UCSD-AML1 (cell line): ENCODE results near the gene MET.
"Not testable (repeated sequence)": the region's sequence is repeated elsewhere in the genome, so short reads cannot be mapped to it uniquely, and the experiment has no call there.

Experiments used
- DNase-seq: peaks from one replicate; lab custom pipeline; 2025; ENCODE audit not compliant: unreplicated experiment; lab: John Stamatoyannopoulos, UW

MET gene

GRCh38 chr7:116726713-116727431 is 54.9 kb downstream of the MET start:
- DNase-seq, result no peak

- no peak for DNase-seq
These were observed 55.5 kb downstream of the MET start for GRCh38 chr7:116727432-116728009.

- DNase-seq, result no peak
These were observed 56.4 kb downstream of the MET start for GRCh38 chr7:116728413-116728812.

DNA sequence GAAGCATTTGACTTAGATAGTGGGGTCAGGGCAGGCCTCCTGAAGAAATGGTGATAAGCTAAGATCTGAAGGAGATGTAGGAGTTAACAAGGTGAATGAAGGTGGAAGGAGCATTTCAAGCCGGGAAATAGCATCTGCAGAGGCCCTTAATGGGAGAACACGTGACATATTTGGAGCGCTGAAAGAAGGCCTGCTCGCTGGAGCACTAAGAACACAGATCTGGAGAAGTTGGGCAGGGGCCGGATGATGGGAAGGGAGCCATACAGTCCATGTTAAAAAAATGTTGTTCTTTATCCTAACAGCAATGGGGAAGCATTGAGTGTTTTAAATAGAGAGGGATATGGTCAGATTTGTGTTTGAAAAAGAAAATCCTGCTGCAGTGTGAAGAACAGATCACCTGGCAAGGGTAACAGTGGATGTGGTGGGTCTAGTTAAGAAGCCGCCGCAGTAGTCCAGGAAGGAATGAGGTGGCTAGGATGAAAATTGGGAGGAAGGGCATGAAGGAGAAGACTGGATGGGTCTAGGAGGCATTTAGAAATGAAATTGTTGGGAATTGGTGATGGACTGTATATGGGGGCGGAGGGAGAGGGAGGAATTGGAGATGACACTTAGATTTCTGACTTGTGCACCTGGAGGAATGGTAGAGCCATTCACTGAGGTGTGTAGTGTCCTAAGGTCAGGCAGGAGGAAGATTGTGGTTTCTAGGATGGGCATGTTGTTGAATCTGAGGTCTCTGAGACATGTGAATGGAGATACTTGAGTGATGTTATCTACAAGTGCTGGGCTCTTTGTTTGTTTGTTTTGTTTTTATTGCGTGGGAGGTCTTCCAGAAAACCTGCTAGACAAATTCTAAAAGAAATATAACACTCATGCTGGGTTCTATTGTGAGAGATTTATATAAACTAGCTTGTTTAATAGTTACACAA is 58.4 kb downstream of the MET start:
- no peak for DNase-seq

GRCh38 chr7:116731023-116731395 is 59.0 kb downstream of the MET start:
- DNase-seq, result no peak

GRCh38 chr7:116731445-116732335 is 59.7 kb downstream of the MET start:
- no peak for DNase-seq

DNA sequence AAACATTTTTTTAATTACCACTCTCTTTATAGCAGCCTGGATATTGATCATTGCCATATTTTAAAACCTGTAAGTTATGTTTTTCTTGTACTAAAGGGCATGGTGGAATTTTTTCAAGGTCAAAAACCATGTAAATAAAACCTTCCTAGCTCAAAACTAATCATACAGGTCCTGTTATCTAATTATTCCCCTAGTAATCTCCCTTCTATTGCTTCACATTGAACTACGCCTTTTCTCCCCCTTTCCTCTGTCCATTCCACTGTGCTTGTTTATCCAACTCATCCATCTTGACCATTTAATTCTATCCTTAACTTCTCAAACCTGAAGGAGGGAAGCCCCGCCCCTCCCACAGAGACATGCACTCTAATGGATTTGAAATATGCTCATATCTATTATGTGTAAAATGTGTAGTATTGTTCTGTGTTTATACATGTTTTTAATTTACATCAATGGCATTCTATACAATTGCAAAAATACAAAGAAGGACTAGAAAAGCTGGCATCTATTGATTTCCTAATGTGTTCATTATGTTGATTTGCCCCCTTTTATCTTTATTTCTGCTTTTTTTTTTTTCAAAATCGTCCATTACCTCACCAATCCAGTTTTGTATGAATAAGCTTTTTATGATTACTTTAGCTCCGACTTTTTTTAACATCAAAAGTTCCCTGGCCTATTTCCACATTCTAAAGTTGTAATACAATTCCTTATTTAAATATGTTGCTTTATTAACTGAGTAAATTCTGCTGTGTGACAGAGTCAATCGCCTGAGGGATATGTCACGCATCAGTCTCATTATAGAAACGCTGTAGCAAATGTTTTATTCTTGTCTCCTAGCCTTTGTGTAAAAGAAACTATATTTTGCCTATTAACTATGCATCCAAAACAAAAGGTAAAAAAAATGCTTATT is 61.0 kb downstream of the MET start:
- DNase-seq, result no peak

- no peak for DNase-seq
These were observed 62.1 kb downstream of the MET start for GRCh38 chr7:116733924-116734580.

- DNase-seq, result no peak
These were observed 62.7 kb downstream of the MET start for GRCh38 chr7:116734710-116735109.

DNA sequence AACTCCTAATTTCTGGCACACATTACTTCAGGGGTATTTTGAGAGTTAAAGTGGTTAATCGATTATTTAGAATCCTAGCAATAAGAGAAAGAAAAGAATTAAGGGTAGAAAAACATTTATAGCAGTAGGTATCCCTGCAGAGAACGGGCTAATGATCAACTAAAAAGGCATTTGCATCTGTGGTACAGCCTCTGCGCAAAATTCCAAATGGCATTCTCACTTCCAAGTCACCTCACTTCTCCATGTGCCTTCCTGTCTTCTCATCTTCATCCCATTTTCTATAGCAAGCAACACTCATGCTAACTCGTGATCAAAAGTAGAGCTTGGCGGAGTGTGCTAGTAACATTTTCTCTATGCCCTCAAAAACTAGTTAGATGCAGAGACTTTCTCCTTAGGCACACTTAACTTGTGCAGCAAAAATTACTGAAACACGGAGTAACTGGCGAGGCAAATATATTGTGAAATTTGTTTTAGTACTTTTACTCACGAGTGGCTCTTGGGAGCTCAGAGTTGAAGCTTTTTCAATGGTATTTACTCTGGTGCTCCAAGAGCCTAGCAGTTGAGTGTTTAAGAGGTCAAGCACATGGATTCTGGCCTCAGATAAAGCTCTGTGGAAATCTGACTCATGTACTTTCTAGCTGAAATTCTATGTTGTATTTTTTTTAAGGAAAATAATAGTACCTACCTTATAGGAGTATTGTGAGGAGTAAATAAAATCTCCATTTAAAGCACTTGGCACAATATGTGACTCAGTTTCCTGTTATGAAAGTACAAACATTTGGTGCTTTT is 65.1 kb downstream of the MET start:
- DNase-seq, result no peak

DNA sequence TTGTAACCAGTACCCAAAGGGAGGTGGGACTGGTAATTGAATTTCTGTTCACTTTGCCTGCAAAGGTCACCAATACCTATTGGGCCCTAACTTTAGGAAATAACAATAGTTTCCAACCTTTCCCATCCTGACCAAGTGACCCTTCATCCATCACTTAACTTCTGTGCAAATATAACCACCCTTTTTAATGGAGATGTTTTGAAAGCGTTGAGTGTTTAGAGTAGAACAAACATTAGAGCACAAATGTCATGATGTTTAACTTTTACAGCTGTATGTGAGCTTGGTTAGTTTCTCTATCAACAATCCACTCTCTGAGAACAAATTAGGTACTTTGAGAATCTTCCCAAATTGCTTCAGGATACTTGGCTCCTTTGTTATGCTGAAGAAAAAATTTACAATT is 66.4 kb downstream of the MET start:
- DNase-seq, result no peak

GRCh38 chr7:116739307-116739706 is 67.3 kb downstream of the MET start:
- DNase-seq, result no peak

DNA sequence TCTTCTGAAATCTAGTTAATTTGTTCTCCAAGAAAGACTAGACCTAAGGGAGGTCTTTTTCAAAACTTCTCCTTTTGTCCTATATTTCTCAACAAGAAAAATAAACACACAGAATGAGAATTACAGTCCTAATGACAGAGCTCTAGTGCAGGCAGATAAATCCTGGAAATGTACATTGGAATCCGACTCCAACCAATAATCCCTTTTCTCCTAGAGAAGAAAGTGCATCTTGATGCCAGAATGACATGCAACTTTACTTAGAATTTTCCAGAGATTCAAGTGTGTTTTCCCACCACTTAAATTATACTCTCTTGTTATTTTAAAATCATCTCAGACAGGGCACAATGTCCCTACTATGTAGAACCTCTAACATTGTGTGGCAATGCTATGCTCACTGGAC is 68.2 kb downstream of the MET start:
- DNase-seq, result no peak

DNA sequence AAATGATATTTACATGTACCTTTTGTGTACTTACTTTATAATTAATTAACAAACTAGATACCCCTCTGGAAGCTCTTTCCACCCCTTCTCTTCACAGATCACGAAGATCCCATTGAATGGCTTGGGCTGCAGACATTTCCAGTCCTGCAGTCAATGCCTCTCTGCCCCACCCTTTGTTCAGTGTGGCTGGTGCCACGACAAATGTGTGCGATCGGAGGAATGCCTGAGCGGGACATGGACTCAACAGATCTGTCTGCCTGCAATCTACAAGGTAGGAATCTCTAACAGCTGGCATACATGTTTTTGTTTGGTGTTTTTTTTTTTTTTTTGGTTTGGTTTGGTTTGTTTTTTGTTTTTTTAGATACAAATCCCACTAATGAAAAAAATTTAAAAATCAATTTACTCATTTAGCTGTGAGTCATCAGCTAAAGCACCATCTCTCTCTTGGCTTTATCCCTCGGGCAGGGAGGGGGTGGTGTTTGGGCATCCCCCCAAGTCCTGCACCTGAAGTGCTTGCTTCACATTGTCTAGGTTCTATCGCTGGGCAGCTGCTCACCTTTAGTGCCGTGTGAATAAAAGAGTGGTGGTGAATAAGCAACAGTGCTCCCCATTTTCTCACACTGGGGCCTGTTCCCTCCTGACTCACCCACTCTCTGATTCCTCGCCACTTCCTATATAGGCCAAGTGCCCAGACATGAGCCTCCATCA is 68.9 kb downstream of the MET start:
- DNase-seq, result no peak

DNA sequence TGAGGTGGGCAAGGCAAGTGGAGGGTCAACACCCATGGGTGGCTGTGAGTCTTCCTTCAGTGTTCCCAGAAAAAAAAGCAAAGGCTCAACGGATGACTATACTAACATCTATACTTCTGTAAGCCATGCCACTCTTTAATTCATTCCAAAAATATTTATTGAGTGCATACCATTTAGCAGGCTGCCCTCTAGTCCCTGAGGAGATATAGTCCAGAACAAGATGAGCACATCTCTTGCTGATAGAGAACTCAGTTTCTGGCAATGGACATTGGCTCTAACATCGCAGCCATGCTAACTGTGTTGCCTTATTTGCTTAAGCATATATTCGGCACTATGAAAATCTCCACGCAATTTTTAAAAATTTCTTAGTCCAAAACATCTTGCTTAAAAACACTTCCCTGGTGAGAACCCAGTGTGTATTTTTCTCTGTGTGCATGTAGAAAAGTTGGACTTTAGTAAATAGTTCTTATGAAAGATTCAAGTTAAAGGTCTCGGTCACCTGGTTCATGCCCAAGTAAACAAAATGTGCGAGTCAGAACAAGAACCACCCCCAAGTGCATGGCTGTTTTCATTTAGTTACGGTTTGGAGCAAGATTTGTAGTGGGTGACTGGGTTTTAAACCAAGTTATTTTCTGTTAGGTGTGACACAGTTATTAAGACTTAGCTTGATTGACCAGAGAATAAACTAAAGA is 69.8 kb downstream of the MET start:
- no peak for DNase-seq

DNA sequence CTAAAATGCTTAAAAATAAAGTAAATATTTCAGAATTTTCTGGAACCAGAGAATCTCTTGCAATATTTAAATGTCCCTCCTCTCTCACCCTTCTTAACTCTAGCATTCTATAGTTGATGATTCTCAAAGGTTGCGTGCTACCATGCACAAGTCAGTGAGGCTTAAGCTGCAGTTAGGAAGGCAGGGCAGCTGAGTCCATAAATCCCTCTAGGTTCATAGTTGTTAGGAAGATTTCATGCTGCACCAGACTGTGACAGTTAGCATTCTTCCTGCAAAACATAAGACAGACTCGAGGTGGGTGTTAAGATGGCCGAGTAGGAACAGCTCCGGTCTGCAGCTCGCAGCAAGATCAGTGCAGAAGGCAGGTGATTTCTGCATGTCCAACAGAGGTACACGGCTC is 70.6 kb downstream of the MET start:
- DNase-seq, result no peak

DNA sequence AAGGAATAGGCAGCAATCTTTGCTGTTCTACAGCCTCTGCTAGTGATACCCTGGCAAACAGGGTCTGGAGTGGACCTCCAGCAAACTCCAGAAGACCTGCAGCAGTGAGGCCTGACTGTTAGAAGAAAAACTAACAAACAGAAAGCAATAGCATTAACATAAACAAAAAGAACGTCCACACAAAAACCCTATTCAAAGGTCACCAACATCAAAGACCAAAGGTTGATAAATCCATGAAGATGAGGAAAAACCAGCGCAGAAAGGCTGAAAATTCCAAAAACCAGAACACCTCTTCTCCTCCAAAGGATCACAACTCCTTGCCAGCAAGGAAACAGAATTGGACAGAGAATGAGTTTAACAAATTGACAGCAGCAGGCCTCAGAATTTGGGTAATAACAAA is 71.8 kb downstream of the MET start:
- not testable (repeated sequence) for DNase-seq
